GM15510 (cell line): ENCODE data around the gene CTTN.

Source experiments
- POLR2A ChIP-seq: IDR thresholded peaks from 3 replicates; pipeline ENCODE4 v1.6.1; 2011; ENCODE audit warnings: borderline replicate concordance; ENCODE audit not compliant: insufficient read length; ENCODE audit errors: extremely low read depth

Gene CTTN

GRCh38 chr11:70437111-70437784, 38.9 kb downstream of the CTTN start:
- TF ChIP-seq POLR2A, result no peak

GRCh38 chr11:70440206-70440605, 41.9 kb downstream of the CTTN start:
- no peak for TF ChIP-seq POLR2A

- no peak for TF ChIP-seq POLR2A
Observed at GRCh38 chr11:70443773-70444030, 45.4 kb downstream of the CTTN start.

- no peak for TF ChIP-seq POLR2A
Observed at GRCh38 chr11:70445091-70445490, 46.8 kb downstream of the CTTN start.

GRCh38 chr11:70445605-70446004, 47.3 kb downstream of the CTTN start:
- no peak for TF ChIP-seq POLR2A

GRCh38 chr11:70448983-70449567, 50.7 kb downstream of the CTTN start:
- no peak for TF ChIP-seq POLR2A

GRCh38 chr11:70454197-70454767, 56.0 kb downstream of the CTTN start:
- TF ChIP-seq POLR2A, result no peak

GRCh38 chr11:70455354-70455753, 57.0 kb downstream of the CTTN start:
- no peak for TF ChIP-seq POLR2A

- TF ChIP-seq POLR2A, result no peak
Observed at GRCh38 chr11:70456921-70457532, 58.7 kb downstream of the CTTN start.

- no peak for TF ChIP-seq POLR2A
Observed at GRCh38 chr11:70458736-70459135, 60.4 kb downstream of the CTTN start.

- TF ChIP-seq POLR2A, result no peak
Observed at GRCh38 chr11:70460111-70460510, 61.8 kb downstream of the CTTN start.

- no peak for TF ChIP-seq POLR2A
Observed at GRCh38 chr11:70460964-70461363, 62.6 kb downstream of the CTTN start.

GRCh38 chr11:70462818-70463477, 64.6 kb downstream of the CTTN start:
- TF ChIP-seq POLR2A, result no peak

GRCh38 chr11:70463478-70464255, 65.3 kb downstream of the CTTN start:
- TF ChIP-seq POLR2A, result no peak
